Measurements from ENCODE around the gene TOR3A.

DNA sequence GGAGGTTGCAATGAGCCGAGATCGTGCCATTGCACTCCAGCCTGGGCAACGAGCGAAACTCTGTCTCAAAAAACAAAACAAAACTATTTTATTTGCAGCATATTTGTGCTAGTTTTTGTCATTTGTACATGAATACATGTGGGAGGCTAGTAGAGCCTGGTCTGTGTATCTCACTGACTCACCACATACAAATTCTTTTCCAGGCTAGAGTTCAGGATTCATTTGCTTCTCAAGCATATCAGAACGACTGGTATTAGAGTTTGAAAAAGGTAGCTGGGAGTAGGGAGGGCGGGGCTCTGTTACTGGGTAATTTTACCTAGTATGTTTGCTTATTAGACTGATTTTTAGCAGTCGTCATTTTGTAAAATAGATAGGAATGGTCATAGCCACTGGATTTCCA lies 4.5 kb upstream of the TOR3A start:
- TF ChIP-seq MXI1 (IDR thresholded peaks at IDR 0.05; ENCODE audit: low read depth, low read length) (no peak), CHD2 (IDR thresholded peaks at IDR 0.05; ENCODE audit: low read length, partially characterized antibody) (no peak), RAD21 (IDR thresholded peaks at IDR 0.05; ENCODE audit: low read length) (no peak), POLR2AphosphoS5 (IDR thresholded peaks at IDR 0.05; ENCODE audit: low read depth, low read length) (no peak), JUND (IDR thresholded peaks at IDR 0.05) (0 out of 2 replicates have a peak, but pooled peaks have one; percentile 14), SIN3A (IDR thresholded peaks at IDR 0.05; ENCODE audit: borderline replicate concordance, low read depth, low read length) (no peak), SMC3 (IDR thresholded peaks at IDR 0.05; ENCODE audit: low read depth, low read length) (no peak), EZH2phosphoT487 (IDR thresholded peaks at IDR 0.05; ENCODE audit: borderline replicate concordance, low read depth) (no peak), NFIC (IDR thresholded peaks at IDR 0.05; ENCODE audit: borderline replicate concordance) (no peak)
- TF ChIP-seq, protein P1, sequence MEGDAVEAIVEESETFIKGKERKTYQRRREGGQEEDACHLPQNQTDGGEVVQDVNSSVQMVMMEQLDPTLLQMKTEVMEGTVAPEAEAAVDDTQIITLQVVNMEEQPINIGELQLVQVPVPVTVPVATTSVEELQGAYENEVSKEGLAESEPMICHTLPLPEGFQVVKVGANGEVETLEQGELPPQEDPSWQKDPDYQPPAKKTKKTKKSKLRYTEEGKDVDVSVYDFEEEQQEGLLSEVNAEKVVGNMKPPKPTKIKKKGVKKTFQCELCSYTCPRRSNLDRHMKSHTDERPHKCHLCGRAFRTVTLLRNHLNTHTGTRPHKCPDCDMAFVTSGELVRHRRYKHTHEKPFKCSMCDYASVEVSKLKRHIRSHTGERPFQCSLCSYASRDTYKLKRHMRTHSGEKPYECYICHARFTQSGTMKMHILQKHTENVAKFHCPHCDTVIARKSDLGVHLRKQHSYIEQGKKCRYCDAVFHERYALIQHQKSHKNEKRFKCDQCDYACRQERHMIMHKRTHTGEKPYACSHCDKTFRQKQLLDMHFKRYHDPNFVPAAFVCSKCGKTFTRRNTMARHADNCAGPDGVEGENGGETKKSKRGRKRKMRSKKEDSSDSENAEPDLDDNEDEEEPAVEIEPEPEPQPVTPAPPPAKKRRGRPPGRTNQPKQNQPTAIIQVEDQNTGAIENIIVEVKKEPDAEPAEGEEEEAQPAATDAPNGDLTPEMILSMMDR (IDR thresholded peaks at IDR 0.05), result no peak
- TF ChIP-seq, protein P2, sequence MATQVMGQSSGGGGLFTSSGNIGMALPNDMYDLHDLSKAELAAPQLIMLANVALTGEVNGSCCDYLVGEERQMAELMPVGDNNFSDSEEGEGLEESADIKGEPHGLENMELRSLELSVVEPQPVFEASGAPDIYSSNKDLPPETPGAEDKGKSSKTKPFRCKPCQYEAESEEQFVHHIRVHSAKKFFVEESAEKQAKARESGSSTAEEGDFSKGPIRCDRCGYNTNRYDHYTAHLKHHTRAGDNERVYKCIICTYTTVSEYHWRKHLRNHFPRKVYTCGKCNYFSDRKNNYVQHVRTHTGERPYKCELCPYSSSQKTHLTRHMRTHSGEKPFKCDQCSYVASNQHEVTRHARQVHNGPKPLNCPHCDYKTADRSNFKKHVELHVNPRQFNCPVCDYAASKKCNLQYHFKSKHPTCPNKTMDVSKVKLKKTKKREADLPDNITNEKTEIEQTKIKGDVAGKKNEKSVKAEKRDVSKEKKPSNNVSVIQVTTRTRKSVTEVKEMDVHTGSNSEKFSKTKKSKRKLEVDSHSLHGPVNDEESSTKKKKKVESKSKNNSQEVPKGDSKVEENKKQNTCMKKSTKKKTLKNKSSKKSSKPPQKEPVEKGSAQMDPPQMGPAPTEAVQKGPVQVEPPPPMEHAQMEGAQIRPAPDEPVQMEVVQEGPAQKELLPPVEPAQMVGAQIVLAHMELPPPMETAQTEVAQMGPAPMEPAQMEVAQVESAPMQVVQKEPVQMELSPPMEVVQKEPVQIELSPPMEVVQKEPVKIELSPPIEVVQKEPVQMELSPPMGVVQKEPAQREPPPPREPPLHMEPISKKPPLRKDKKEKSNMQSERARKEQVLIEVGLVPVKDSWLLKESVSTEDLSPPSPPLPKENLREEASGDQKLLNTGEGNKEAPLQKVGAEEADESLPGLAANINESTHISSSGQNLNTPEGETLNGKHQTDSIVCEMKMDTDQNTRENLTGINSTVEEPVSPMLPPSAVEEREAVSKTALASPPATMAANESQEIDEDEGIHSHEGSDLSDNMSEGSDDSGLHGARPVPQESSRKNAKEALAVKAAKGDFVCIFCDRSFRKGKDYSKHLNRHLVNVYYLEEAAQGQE (IDR thresholded peaks at IDR 0.05; ENCODE audit: low read depth, low read length), result no peak
- TF ChIP-seq, protein P3, sequence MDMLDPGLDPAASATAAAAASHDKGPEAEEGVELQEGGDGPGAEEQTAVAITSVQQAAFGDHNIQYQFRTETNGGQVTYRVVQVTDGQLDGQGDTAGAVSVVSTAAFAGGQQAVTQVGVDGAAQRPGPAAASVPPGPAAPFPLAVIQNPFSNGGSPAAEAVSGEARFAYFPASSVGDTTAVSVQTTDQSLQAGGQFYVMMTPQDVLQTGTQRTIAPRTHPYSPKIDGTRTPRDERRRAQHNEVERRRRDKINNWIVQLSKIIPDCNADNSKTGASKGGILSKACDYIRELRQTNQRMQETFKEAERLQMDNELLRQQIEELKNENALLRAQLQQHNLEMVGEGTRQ (IDR thresholded peaks at IDR 0.05; ENCODE audit: borderline replicate concordance, low read depth, low read length), result no peak
- TF ChIP-seq, protein P4, sequence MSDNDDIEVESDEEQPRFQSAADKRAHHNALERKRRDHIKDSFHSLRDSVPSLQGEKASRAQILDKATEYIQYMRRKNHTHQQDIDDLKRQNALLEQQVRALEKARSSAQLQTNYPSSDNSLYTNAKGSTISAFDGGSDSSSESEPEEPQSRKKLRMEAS (IDR thresholded peaks at IDR 0.05; ENCODE audit: low read depth), result no peak
- TF ChIP-seq, protein P5, sequence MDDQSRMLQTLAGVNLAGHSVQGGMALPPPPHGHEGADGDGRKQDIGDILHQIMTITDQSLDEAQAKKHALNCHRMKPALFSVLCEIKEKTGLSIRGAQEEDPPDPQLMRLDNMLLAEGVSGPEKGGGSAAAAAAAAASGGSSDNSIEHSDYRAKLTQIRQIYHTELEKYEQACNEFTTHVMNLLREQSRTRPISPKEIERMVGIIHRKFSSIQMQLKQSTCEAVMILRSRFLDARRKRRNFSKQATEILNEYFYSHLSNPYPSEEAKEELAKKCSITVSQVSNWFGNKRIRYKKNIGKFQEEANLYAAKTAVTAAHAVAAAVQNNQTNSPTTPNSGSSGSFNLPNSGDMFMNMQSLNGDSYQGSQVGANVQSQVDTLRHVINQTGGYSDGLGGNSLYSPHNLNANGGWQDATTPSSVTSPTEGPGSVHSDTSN (IDR thresholded peaks at IDR 0.05), result no peak
